HEK293 (cell line): ENCODE measurements around the gene TEX50.

ENCODE experiments used
- HOXA7 ChIP-seq: sonication (generic); formaldehyde crosslinking; IDR thresholded peaks from 2 replicates; pipeline ENCODE4 v1.8.1; 2022; ENCODE audit warnings: missing genetic modification reagents, borderline replicate concordance
- TF ChIP-seq, protein P1 (sequence below): fragments of 450-650 bp; formaldehyde crosslinking; IDR thresholded peaks from 2 replicates; pipeline ENCODE4 v1.5.1; 2016; ENCODE audit warnings: missing biosample characterization, missing genetic modification characterization

DNA sequence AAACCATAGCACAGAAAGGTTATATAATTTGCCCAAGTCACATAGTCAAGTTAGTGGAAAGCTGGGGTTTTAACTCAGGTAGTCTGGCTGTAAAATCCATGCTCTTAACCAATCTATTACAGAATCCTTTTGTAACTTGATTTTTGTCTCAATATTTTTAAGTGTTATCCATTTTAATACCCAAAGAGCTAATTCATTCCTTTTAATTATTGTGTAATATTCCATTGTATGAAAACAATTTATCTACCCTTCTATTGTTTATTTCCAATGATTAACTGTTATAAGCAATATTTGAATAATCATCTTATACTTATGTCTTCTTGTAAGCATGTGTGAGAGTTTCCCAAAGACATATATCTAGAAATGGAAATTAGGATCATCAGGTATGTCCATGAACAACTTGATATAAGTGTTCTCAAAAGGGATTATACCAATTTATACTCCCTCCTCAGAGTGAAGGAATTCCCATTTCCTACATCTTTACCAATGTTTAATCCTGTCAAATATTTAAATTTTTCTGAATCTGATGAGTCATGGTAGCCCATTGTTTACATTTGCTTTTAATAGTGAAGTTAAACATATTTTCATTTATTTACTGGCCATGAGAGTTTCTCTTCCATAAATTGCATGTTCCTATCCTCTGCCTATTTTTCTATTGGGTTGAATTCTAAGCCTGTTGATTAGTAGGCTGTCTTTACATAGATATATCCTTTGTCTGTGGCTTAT lies 13.9 kb downstream of the TEX50 start:
- TF ChIP-seq, protein P1, sequence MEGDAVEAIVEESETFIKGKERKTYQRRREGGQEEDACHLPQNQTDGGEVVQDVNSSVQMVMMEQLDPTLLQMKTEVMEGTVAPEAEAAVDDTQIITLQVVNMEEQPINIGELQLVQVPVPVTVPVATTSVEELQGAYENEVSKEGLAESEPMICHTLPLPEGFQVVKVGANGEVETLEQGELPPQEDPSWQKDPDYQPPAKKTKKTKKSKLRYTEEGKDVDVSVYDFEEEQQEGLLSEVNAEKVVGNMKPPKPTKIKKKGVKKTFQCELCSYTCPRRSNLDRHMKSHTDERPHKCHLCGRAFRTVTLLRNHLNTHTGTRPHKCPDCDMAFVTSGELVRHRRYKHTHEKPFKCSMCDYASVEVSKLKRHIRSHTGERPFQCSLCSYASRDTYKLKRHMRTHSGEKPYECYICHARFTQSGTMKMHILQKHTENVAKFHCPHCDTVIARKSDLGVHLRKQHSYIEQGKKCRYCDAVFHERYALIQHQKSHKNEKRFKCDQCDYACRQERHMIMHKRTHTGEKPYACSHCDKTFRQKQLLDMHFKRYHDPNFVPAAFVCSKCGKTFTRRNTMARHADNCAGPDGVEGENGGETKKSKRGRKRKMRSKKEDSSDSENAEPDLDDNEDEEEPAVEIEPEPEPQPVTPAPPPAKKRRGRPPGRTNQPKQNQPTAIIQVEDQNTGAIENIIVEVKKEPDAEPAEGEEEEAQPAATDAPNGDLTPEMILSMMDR (tag by site-specific recombination) = no peak
- no peak for TF ChIP-seq HOXA7 (CRISPR knock-in tag)
